ENCODE results near the gene CCDC180. TPM values are rescaled to one million over a fixed set of nuclear protein-coding genes. Genes with fewer than 3 reads are reported as not detected.

CCDC180 gene

DNA sequence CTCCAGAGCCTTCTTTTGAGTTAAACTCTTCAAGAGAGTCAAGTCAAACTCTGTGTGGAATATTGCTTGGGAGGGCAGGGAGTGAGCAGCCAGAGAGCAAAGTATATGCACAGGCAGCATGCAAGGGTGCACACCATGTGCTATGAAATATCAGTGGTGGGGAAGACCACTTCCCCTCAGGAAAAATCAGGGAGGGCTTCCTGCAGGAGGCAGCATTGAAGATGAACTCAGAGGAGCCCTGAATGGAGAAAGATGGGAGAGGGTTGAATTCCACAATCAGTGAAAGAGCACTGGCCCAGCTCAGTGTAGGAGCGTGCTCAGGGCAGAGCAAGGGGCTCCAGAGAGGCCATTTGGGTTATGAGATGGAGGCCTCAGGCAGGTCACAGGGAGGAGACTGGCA lies 41.9 kb downstream of the CCDC180 start:
- Histone ChIP-seq H3K79me2 (ENCODE audit: control insufficient read depth, insufficient read depth, low read length) (no peaks in the 10 kb centered on the region), H4K8ac (ENCODE audit: low read depth, low read length) (no peak overlapping the region), H3K9ac (ENCODE audit: low read length) (no peak overlapping the region), H2BK120ac (ENCODE audit: low read depth, low read length) (no peak overlapping the region), H3K4me1 (ENCODE audit: control insufficient read depth, low read depth, low read length) (no peaks in the 10 kb centered on the region), H2AK5ac (ENCODE audit: low read length) (no peak overlapping the region), H3K56ac (ENCODE audit: low read length) (no peak overlapping the region), H3K4me3 (ENCODE audit: low read length) (no peak overlapping the region), H3K23ac (ENCODE audit: low read length) (no peak overlapping the region), H3K27me3 (ENCODE audit: insufficient read depth, low read length, poor library complexity) (no peaks in the 10 kb centered on the region), H3K18ac (ENCODE audit: low read length) (no peak overlapping the region), H3K4ac (ENCODE audit: low read depth, low read length) (no peak overlapping the region), H4K5ac (ENCODE audit: low read length) (no peak overlapping the region), H3K36me3 (ENCODE audit: control insufficient read depth, insufficient read depth, low read length) (no peaks in the 10 kb centered on the region), H3K27ac (ENCODE audit: low read depth, low read length) (no peak overlapping the region), H2BK5ac (ENCODE audit: low read length) (no peak overlapping the region), H3K4me2 (ENCODE audit: low read length) (no peak overlapping the region), H3K79me1 (ENCODE audit: low read length) (no peaks in the 10 kb centered on the region), H2BK15ac (replicated peaks; ENCODE audit: low read depth) (no peak overlapping the region)
- no peak for DNase-seq
- WGBS (ENCODE audit: extremely low coverage, insufficient coverage, low lambda C conversion rate), result no CpG with 5 or more reads among the region's 1 CpG

DNA sequence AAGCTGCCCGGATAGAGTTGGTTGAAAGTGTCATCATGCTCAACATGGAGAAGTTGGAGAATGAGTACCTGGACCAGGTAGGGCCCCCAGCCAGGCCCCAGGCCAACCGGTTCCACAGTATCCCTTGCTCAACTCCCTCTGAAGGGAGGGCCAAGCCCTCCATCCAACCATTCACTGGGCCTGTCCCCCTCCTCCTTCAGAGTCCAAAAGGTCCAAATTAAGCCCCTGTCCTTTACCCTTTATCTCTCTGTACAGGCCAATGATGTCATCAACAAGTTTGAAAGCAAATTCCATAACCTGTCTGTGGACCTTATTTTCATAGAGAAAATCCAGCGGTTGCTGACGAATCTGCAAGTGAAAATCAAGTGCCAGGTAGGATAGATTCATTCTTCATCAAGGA lies 47.2 kb downstream of the CCDC180 start:
- H3K56ac ChIP-seq (ENCODE audit: low read length), result no peak overlapping the region
- no peak overlapping the region for H3K18ac ChIP-seq (ENCODE audit: low read length)
- no peaks in the 10 kb centered on the region for H3K36me3 ChIP-seq (ENCODE audit: control insufficient read depth, insufficient read depth, low read length)
- no peak overlapping the region for H3K4ac ChIP-seq (ENCODE audit: low read depth, low read length)
- H3K9ac ChIP-seq (ENCODE audit: low read length), result no peak overlapping the region
- H4K8ac ChIP-seq (ENCODE audit: low read depth, low read length), result no peak overlapping the region
- no peak overlapping the region for H2BK120ac ChIP-seq (ENCODE audit: low read depth, low read length)
- H3K4me3 ChIP-seq (ENCODE audit: low read length), result no peak overlapping the region
- no peak overlapping the region for H3K27ac ChIP-seq (ENCODE audit: low read depth, low read length)
- H4K5ac ChIP-seq (ENCODE audit: low read length), result no peak overlapping the region
- no peak overlapping the region for H3K4me2 ChIP-seq (ENCODE audit: low read length)
- no CpG with 5 or more reads among the region's 4 CpGs for WGBS (ENCODE audit: extremely low coverage, insufficient coverage, low lambda C conversion rate)
- no peaks in the 10 kb centered on the region for H3K27me3 ChIP-seq (ENCODE audit: insufficient read depth, low read length, poor library complexity)
- H3K79me1 ChIP-seq (ENCODE audit: low read length), result no peaks in the 10 kb centered on the region
- H2BK5ac ChIP-seq (ENCODE audit: low read length), result no peak overlapping the region
- H3K4me1 ChIP-seq (ENCODE audit: control insufficient read depth, low read depth, low read length), result no peaks in the 10 kb centered on the region
- H2AK5ac ChIP-seq (ENCODE audit: low read length), result no peak overlapping the region
- DNase-seq, result no peak
- no peak overlapping the region for H3K23ac ChIP-seq (ENCODE audit: low read length)
- H3K79me2 ChIP-seq (ENCODE audit: control insufficient read depth, insufficient read depth, low read length), result no peaks in the 10 kb centered on the region
- H2BK15ac ChIP-seq (replicated peaks; ENCODE audit: low read depth), result no peak overlapping the region

DNA sequence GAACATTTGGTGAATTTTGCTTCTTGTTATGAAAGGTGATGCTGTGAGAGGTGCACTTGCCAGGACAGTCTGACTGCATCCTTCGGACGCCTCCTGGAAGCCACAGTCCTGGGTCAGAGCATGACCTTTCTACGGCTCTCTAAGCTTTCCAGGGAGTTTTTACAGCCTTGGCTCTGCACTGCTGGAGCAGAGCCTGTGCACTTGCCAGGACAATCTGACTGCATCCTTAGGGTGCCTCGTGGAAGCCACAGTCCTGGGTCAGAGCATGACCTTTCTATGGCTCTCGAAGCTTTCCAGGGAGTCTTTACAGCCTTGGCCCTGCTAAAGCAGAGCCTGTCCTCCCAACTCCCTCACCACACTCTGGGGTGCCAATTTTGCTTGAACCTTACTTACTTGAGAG lies 49.6 kb downstream of the CCDC180 start:
- no peak overlapping the region for H3K4me3 ChIP-seq (ENCODE audit: low read length)
- DNase-seq, result no peak
- H2AK5ac ChIP-seq (ENCODE audit: low read length), result no peak overlapping the region
- no peak overlapping the region for H3K27ac ChIP-seq (ENCODE audit: low read depth, low read length)
- no peak overlapping the region for H3K4me2 ChIP-seq (ENCODE audit: low read length)
- H3K56ac ChIP-seq (ENCODE audit: low read length), result no peak overlapping the region
- no peaks in the 10 kb centered on the region for H3K79me2 ChIP-seq (ENCODE audit: control insufficient read depth, insufficient read depth, low read length)
- H3K18ac ChIP-seq (ENCODE audit: low read length), result no peak overlapping the region
- no peaks in the 10 kb centered on the region for H3K27me3 ChIP-seq (ENCODE audit: insufficient read depth, low read length, poor library complexity)
- no peaks in the 10 kb centered on the region for H3K4me1 ChIP-seq (ENCODE audit: control insufficient read depth, low read depth, low read length)
- H3K4ac ChIP-seq (ENCODE audit: low read depth, low read length), result no peak overlapping the region
- H2BK120ac ChIP-seq (ENCODE audit: low read depth, low read length), result no peak overlapping the region
- H4K5ac ChIP-seq (ENCODE audit: low read length), result no peak overlapping the region
- no peaks in the 10 kb centered on the region for H3K36me3 ChIP-seq (ENCODE audit: control insufficient read depth, insufficient read depth, low read length)
- H3K79me1 ChIP-seq (ENCODE audit: low read length), result no peaks in the 10 kb centered on the region
- no peak overlapping the region for H2BK15ac ChIP-seq (replicated peaks; ENCODE audit: low read depth)
- H3K23ac ChIP-seq (ENCODE audit: low read length), result no peak overlapping the region
- no peak overlapping the region for H4K8ac ChIP-seq (ENCODE audit: low read depth, low read length)
- H3K9ac ChIP-seq (ENCODE audit: low read length), result no peak overlapping the region
- H2BK5ac ChIP-seq (ENCODE audit: low read length), result no peak overlapping the region
- no CpG with 5 or more reads among the region's 5 CpGs for WGBS (ENCODE audit: extremely low coverage, insufficient coverage, low lambda C conversion rate)

Small RNA genes within 50 kb of the gene (small RNA-seq; reads per million reads assigned to genes)
- not detected for gene AL512590.2 (ENCODE audit: insufficient read depth)
- gene CCDC180 (ENCODE audit: insufficient read depth), result not detected
